ENCODE measurements around the gene SNTG2.

Gene SNTG2

DNA sequence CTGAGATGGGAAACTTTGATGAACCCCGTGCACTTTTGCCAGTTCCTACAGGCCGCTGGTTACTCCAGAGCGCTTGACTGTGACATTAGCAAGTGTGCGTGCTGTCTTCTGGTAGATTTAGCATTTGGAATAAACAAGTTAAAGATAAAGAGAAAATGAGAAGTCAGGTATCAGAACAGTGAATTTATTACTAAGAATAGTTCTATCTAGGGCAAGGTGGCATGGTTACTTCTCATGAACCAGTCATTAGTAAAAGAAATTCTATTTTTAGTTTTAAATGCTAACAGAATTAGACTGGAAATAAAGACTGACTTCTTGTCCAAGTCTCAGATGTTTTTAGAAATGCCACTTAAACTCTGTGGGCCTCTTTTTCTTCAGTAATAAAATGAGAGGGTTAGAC is 258.6 kb downstream of the SNTG2 start:
- Histone ChIP-seq H3K4me3 (no peak overlapping the region), H3K27ac (no peak overlapping the region)
- TF ChIP-seq, protein P1, sequence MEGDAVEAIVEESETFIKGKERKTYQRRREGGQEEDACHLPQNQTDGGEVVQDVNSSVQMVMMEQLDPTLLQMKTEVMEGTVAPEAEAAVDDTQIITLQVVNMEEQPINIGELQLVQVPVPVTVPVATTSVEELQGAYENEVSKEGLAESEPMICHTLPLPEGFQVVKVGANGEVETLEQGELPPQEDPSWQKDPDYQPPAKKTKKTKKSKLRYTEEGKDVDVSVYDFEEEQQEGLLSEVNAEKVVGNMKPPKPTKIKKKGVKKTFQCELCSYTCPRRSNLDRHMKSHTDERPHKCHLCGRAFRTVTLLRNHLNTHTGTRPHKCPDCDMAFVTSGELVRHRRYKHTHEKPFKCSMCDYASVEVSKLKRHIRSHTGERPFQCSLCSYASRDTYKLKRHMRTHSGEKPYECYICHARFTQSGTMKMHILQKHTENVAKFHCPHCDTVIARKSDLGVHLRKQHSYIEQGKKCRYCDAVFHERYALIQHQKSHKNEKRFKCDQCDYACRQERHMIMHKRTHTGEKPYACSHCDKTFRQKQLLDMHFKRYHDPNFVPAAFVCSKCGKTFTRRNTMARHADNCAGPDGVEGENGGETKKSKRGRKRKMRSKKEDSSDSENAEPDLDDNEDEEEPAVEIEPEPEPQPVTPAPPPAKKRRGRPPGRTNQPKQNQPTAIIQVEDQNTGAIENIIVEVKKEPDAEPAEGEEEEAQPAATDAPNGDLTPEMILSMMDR (IDR thresholded peaks at IDR 0.05): no peak
- DNase-seq (ENCODE audit: low spot score): no peak

DNA sequence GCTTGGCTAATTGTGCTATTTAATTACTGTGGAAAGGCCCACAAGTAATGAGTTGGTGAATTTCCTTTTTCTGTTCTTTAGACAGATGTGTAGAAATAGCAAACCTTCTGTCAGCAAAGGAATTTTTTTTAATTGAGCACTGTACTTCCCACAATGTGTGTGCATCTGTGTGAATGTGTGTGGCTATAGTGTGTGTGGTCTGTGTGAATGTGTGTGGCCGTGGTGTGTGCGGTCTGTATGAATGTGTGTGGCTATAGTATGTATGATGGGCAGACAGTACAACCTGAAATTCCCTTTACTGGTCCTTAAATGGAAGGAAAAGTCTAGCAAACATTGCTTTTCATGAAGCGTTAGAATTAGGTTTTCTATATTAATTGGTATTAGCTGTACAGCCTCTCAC is 259.1 kb downstream of the SNTG2 start:
- H3K27ac ChIP-seq: no peak overlapping the region
- no peak overlapping the region for H3K4me3 ChIP-seq
- TF ChIP-seq, protein P1 (IDR thresholded peaks at IDR 0.05): no peak
- DNase-seq (ENCODE audit: low spot score): no peak

DNA sequence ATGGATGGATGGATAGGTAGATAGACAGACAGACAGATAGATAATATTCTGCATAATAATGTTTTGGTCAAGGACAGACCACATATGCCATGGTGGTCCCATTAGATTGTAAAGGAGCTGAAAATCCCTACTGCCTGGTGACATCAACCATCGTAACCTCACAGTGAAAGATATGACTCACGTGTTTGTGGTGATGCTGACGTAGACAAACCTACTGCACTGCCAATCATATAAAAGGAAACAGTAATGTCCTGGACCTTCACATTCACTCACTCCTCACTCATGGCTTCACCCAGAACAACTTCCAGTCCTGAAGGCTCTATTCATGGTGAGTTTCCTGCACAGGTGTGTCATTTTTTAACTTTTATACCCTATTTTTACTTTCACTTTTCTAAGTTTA is 259.7 kb downstream of the SNTG2 start:
- no peak for DNase-seq (ENCODE audit: low spot score)
- TF ChIP-seq, protein P1 (IDR thresholded peaks at IDR 0.05): no peak
- Histone ChIP-seq H3K4me3 (no peak overlapping the region), H3K27ac (no peak overlapping the region)

DNA sequence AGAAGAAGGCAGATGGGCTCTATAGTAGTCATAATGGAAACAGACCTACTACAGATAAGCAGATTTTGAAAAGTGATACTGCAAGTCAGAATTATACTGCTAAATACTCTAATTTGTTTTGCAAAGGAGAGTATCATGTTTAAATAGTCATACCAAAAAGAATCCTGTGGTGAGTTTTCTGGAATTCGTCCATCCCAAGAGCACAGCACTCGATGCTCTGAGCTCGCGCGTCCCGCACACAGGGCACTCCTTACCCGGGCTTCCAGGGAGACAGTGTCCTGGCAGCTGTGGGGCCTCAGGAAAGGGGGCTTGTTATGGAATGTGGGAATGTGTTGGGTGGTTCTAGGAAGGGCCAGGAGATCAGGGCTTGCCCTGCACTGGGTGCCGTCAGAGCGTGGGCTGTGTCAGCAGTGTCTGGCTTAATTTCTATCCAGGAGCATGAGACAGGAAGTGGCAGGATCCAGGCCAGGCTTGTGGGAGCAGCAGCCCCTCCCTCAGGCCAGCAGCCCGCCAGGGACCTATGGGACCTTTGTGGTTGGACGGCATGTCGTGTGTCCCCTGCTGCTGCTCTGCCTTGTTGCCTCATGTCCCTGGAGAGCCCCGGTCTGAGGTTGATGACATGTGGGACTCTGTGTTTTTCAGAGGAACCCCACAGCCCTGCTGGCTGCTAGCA is 269.4 kb downstream of the SNTG2 start:
- no peak for DNase-seq (ENCODE audit: low spot score)
- Histone ChIP-seq H3K27ac (no peak overlapping the region), H3K4me3 (no peak overlapping the region)
- TF ChIP-seq, protein P1 (IDR thresholded peaks at IDR 0.05): no peak

DNA sequence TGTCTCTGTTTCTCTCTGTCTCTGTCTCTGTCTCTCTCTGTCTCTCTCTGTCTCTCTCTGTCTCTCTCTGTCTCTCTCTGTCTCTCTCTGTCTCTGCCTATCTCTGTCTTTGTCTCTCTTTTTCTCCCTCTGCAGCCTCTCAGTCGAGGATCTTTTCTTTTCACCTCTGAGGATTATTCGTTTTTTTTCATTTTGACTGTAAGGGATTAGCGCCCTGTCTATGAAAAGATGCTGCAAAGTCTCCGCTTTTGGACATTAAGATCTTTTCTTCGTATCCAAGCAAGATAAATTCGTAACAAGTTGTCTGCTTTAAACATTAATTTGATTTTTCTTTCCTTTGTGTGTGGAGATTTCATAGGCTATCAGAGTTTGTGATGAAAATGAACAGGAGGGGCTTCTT is 271.4 kb downstream of the SNTG2 start:
- DNase-seq (ENCODE audit: low spot score): no peak
- Histone ChIP-seq H3K27ac (no peak overlapping the region), H3K4me3 (no peak overlapping the region)
- TF ChIP-seq, protein P1 (IDR thresholded peaks at IDR 0.05): no peak

DNA sequence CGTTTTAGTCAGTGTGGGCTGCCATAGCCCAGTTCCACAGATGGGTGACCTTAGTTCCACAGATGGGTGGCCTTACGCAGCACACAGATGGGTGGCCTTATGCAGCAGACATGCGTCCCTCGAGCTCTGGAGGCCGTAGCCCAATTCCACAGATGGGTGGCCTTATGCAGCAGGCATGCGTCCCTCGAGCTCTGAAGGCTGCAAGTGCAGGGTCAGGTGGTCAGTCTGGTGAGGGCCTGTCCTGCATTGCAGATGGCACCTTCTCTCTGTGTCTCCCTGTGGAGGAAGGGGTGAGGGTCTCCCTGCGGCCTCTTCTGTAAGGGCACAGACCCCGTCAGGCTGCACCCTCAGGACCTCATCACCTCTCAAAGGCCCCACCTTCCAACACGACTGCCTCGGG is 273.1 kb downstream of the SNTG2 start:
- H3K27ac ChIP-seq: no peak overlapping the region
- H3K4me3 ChIP-seq: no peak overlapping the region
- no peak for DNase-seq (ENCODE audit: low spot score)
- TF ChIP-seq, protein P1 (IDR thresholded peaks at IDR 0.05): no peak

DNA sequence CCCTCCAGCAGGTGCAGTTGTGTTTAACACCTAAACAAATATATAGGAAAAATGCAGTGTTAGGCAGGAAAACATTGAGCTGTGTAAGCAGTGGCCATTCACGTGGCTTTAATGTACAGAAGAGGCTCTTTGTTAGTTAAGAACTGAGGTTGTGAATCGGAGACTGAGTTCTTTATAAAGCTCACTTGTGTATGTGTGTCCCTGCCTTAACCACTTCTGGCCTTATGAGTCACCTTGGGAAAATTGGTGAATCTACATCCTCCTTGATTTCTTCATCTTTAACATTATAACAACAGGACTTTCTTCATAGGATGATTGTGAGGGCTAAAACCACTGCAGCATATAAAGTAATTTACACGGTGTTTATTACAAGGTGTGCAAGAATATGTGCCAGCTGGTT is 274.3 kb downstream of the SNTG2 start:
- Histone ChIP-seq H3K27ac (no peak overlapping the region), H3K4me3 (no peak overlapping the region)
- TF ChIP-seq, protein P1 (IDR thresholded peaks at IDR 0.05): no peak
- DNase-seq (ENCODE audit: low spot score): no peak

Measured in coronary artery (tissue), 2 donors.